HepG2 (cell line): ENCODE results near the gene WDR13. TPM values are rescaled to one million over a fixed set of nuclear protein-coding genes. Genes with fewer than 3 reads are reported as not detected.

Experiments
- ATAC-seq: fragments of 200-7000 bp; cut with Tn5 transposase; 3 replicates; pipeline ENCODE4 v1.9.1; 2020; ENCODE audit warnings: mild to moderate bottlenecking, moderate library complexity
- BruUV-seq: library from RNA; stranded (reverse); fragments of 400-500 nt; replicated peaks from 2 replicates; lab custom pipeline; 2021; lab: Mats Ljungman, UMichigan
- CTCF ChIA-PET: fragments of 300-600 bp; formaldehyde crosslinking; extraction: SDS; loops from one replicate; lab custom pipeline; 2021; ENCODE audit warnings: low total read pairs, inconsistent platforms, low intra/inter-chr PET ratio; lab: Yijun Ruan, JAX
- POLR2A ChIA-PET: fragments of 350-600 bp; sonication (Branson Sonifier 250); formaldehyde crosslinking; loops from one replicate; lab custom pipeline; 2020; ENCODE audit warnings: antibody characterized with exemption, inconsistent platforms; lab: Yijun Ruan, JAX
- DNase-seq: peaks from one replicate; pipeline ENCODE4 v3.0.0-alpha.2; 2015; ENCODE audit warnings: low spot score
- FAIRE-seq: peaks from 3 replicates; lab custom pipeline; 2011; peaks lifted over from hg19 to GRCh38; lab: Jason Lieb, UNC
- H2AFZ ChIP-seq: one replicate; pipeline ENCODE4 v1.6.1; 2011; ENCODE audit warnings: low read length, inconsistent platforms
- H3K27ac ChIP-seq: fragments of 300-600 bp; 3 replicates; pipeline ENCODE4 v1.8.0; 2011; ENCODE audit warnings: mixed run types, mild to moderate bottlenecking, mixed read lengths, low read length, inconsistent platforms; ENCODE audit not compliant: insufficient read depth; ENCODE audit errors: extremely low read length
- H3K27me3 ChIP-seq, 2 experiments: fragments of 200-600 bp in 1 of 2; 2 replicates in 1 of 2; 3 replicates in 1 of 2; pipeline versions ENCODE4 v1.6.0 to v1.8.0; 2011; ENCODE audit warnings: low read length in 2 of 2, mild to moderate bottlenecking in 2 of 2, moderate library complexity in 2 of 2, inconsistent platforms in 1 of 2; ENCODE audit not compliant: insufficient read depth in 2 of 2, control insufficient read depth in 1 of 2
- H3K36me3 ChIP-seq, 2 experiments: fragments of 200-600 bp in 1 of 2; replicated peaks in 1 of 2; 2 replicates in 1 of 2; 3 replicates in 1 of 2; pipeline versions ENCODE4 v1.5.1 to v1.8.0; 2011; ENCODE audit warnings: low read length in 2 of 2, inconsistent platforms in 1 of 2; ENCODE audit not compliant: insufficient read depth in 2 of 2, control insufficient read depth in 1 of 2
- H3K4me1 ChIP-seq: 2 replicates; pipeline ENCODE4 v1.5.1; 2012; ENCODE audit warnings: low read length, inconsistent platforms; ENCODE audit not compliant: insufficient read depth
- H3K4me2 ChIP-seq: 2 replicates; pipeline ENCODE4 v1.6.0; 2011; ENCODE audit warnings: low read depth, low read length, inconsistent platforms
- H3K4me3 ChIP-seq, 3 experiments: fragments of 200-600 bp in 1 of 3; sonication (generic), shearing (Covaris generic) in 1 of 3; replicated peaks in 1 of 3; 2 replicates each; pipeline ENCODE4 v1.5.1; 2011 to 2016; ENCODE audit warnings: low read length in 3 of 3, inconsistent platforms in 2 of 3, low read depth in 2 of 3, mild to moderate bottlenecking in 2 of 3, control low read depth in 1 of 3, mixed read lengths in 1 of 3; ENCODE audit not compliant: insufficient read depth in 1 of 3
- H3K79me2 ChIP-seq: one replicate; pipeline ENCODE4 v1.6.1; 2011; ENCODE audit warnings: low read length, inconsistent platforms; ENCODE audit not compliant: insufficient read depth
- H3K9ac ChIP-seq: 2 replicates; pipeline ENCODE4 v1.6.0; 2011; ENCODE audit warnings: mild to moderate bottlenecking, low read depth, low read length, inconsistent platforms; ENCODE audit not compliant: insufficient read depth
- H3K9me3 ChIP-seq: 2 replicates; pipeline ENCODE4 v1.5.1; 2012; ENCODE audit warnings: mild to moderate bottlenecking, low read length
- H4K20me1 ChIP-seq: 2 replicates; pipeline ENCODE4 v1.6.0; 2011; ENCODE audit warnings: inconsistent platforms, mild to moderate bottlenecking, low read length, moderate library complexity; ENCODE audit not compliant: insufficient read depth
- CEBPZ ChIP-seq: IDR thresholded peaks from 2 replicates; pipeline ENCODE4 v1.6.1; 2012; ENCODE audit warnings: low read length, improper control_type of control experiment
- KDM1A ChIP-seq: IDR thresholded peaks from 2 replicates; pipeline ENCODE4 v1.6.1; 2016; ENCODE audit warnings: missing compliant biosample characterization
- KMT2B ChIP-seq: IDR thresholded peaks from 2 replicates; pipeline ENCODE4 v1.6.1; 2016; ENCODE audit warnings: missing genetic modification reagents, missing compliant biosample characterization
- TAF1 ChIP-seq: sonication (generic); formaldehyde crosslinking; IDR thresholded peaks from 2 replicates; pipeline ENCODE4 v1.4.0; 2020; ENCODE audit warnings: missing genetic modification reagents
- ZFP36L2 ChIP-seq: sonication (generic); formaldehyde crosslinking; IDR thresholded peaks from 2 replicates; pipeline ENCODE4 v1.4.0; 2020; ENCODE audit warnings: missing genetic modification reagents
- ZMYM3 ChIP-seq: sonication (generic); formaldehyde crosslinking; IDR thresholded peaks from 2 replicates; pipeline ENCODE4 v1.5.1; 2020; ENCODE audit warnings: mild to moderate bottlenecking, missing genetic modification reagents
- WGBS: methylation state at CpG from one replicate; pipeline ENCODE4 v1.1.6; 2017; ENCODE audit warnings: low lambda C conversion rate; 5-methylcytosine and 5-hydroxymethylcytosine counted together
- in situ Hi-C: cut with HindIII; loops from 2 replicates; pipeline ENCODE4 v1.10.0; 2017; ENCODE audit warnings: low pct_unique_long_range_greater_than_20kb; ENCODE audit not compliant: extremely low pct_ligation_motif_present
- intact Hi-C: fragments of 100-400 bp; cut with micrococcal nuclease; formaldehyde crosslinking; loops from one replicate; pipeline ENCODE4 v1.10.0; 2022; ENCODE audit not compliant: unreplicated experiment
- polyA plus RNA-seq, 8 experiments: library from polyadenylated mRNA; depleted of rRNA in 3 of 8; stranded (reverse) in 7 of 8; unstranded in 1 of 8; fragments of >200 nt; fragmentation: Illumina TruSeq in 4 of 8; extraction: Trizol in 4 of 8; gene quantifications; 2 replicates each; pipeline versions ENCODE4 v1.2.1 to v1.2.3, GENCODE V29; 2011 to 2016; ENCODE audit warnings: low read depth in 4 of 8, missing spikeins in 1 of 8, mixed read lengths in 1 of 8; ENCODE audit not compliant: insufficient read depth in 1 of 8
- total RNA-seq, 5 experiments: library from RNA; depleted of rRNA; stranded (reverse); fragments of >200 nt; fragmentation: Illumina TruSeq; extraction: Trizol; gene quantifications; 2 replicates each; pipeline ENCODE4 v1.2.3, GENCODE V29; 2016; ENCODE audit warnings: low read depth in 1 of 5
- TF ChIP-seq, protein P1 (sequence below): sonication (generic); formaldehyde crosslinking; IDR thresholded peaks from 2 replicates; pipeline ENCODE4 v1.4.0; 2020; ENCODE audit warnings: missing genetic modification reagents
- TF ChIP-seq, protein P2 (sequence below): IDR thresholded peaks from 2 replicates; pipeline ENCODE4 v1.6.1; 2018; ENCODE audit warnings: missing genetic modification reagents
- TF ChIP-seq, protein P3 (sequence below): sonication (generic); formaldehyde crosslinking; IDR thresholded peaks from 2 replicates; pipeline ENCODE4 v1.5.1; 2020; ENCODE audit warnings: mild to moderate bottlenecking, missing genetic modification reagents, moderate library complexity

The WDR13 gene
- total and polyA plus RNA-seq, 2 of the 13 experiments (the other 11 are each of a cell fraction or from before 2014, with no cell fraction given), result 28.7 to 37.1 TPM

DNA sequence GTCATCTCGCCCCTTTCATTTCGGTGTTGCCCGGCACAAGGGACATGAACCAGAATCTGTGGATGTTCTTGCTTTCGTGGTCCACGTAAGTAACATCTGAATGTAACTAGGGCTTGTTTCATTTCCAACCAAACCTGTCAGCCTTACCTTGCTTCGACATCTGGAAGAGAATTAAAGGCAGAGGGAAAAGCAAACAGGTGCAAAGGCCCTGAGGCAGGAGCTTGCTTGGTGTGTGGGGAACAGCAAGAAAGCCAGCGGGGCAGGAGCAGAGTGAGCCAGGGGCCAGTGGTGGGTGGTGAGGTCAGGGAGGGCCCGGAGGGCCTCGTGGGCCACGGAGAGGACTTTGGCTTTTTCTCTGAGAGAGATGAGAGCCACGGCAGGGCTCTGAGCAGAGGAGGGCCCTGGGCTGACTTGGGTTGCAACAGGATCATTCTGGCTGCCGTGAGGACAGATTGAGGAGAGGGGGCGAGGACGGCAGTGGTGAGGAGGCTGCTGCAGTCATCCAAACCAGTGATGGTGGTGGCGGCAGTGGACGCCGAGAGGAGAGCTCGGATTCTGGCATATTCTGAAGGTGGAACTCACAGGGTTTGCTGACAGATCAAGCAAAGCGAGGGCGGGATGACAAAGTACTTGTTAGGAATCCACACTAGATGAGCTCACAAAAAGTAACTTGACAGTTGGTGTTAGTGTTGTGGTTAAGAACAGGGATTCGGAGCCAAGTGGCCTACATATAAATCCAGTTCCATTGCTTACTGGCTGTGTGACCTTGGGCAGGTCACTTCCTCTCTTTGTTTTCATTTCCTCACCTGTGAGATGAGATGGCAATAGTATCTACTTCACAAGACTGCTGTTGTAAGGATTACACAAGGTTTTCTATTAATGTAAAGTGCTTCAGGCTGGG, 6.8 kb upstream of the WDR13 start:
- Histone ChIP-seq H3K79me2 (no peaks in the 10 kb centered on the region), H3K36me3 (no peaks in the 10 kb centered on the region), H3K27me3 (no peaks in the 10 kb centered on the region), H4K20me1 (no peaks in the 10 kb centered on the region), H3K27ac (peak overlapping the region; percentile 43), H3K9me3 (no peaks in the 10 kb centered on the region), H2AFZ (no peak overlapping the region), H3K4me3 (no peak overlapping the region; a peak in 1 of 6 replicates), H3K9ac (peak overlapping the region; percentile 52), H3K4me1 (peaks cover 32% of the 10 kb centered on the region), H3K4me2 (peak overlapping the region; percentile 29)
- in situ Hi-C loops (no loop called here), intact Hi-C loops (no loop called here)
- 55% methylated on average over 15 of the region's 21 CpGs for WGBS
- peak; percentile 69 for ATAC-seq
- no peak for FAIRE-seq
- ChIA-PET CTCF (no interaction called here), POLR2A (interaction anchor here (1.2 to 1.9 kb wide), 3 partner anchors 12 to 16 kb away, joined by 6 to 8 read pairs (median 7); partner anchors contain the start of gene RBM3)
- peak; percentile 18 for DNase-seq
- TF ChIP-seq KMT2B (no peak), TAF1 (CRISPR knock-in tag) (0 out of 2 replicates have a peak, but pooled peaks have one; percentile 13), ZFP36L2 (CRISPR knock-in tag) (no peak), CEBPZ (no peak), ZMYM3 (CRISPR knock-in tag) (peak; percentile 83), KDM1A (CRISPR knock-in tag) (peak; percentile 49; the same call in 1 of the 2 replicates)
- TF ChIP-seq, protein P1, sequence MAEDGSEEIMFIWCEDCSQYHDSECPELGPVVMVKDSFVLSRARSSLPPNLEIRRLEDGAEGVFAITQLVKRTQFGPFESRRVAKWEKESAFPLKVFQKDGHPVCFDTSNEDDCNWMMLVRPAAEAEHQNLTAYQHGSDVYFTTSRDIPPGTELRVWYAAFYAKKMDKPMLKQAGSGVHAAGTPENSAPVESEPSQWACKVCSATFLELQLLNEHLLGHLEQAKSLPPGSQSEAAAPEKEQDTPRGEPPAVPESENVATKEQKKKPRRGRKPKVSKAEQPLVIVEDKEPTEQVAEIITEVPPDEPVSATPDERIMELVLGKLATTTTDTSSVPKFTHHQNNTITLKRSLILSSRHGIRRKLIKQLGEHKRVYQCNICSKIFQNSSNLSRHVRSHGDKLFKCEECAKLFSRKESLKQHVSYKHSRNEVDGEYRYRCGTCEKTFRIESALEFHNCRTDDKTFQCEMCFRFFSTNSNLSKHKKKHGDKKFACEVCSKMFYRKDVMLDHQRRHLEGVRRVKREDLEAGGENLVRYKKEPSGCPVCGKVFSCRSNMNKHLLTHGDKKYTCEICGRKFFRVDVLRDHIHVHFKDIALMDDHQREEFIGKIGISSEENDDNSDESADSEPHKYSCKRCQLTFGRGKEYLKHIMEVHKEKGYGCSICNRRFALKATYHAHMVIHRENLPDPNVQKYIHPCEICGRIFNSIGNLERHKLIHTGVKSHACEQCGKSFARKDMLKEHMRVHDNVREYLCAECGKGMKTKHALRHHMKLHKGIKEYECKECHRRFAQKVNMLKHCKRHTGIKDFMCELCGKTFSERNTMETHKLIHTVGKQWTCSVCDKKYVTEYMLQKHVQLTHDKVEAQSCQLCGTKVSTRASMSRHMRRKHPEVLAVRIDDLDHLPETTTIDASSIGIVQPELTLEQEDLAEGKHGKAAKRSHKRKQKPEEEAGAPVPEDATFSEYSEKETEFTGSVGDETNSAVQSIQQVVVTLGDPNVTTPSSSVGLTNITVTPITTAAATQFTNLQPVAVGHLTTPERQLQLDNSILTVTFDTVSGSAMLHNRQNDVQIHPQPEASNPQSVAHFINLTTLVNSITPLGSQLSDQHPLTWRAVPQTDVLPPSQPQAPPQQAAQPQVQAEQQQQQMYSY (CRISPR knock-in tag), result peak; percentile 82
- TF ChIP-seq, protein P2, sequence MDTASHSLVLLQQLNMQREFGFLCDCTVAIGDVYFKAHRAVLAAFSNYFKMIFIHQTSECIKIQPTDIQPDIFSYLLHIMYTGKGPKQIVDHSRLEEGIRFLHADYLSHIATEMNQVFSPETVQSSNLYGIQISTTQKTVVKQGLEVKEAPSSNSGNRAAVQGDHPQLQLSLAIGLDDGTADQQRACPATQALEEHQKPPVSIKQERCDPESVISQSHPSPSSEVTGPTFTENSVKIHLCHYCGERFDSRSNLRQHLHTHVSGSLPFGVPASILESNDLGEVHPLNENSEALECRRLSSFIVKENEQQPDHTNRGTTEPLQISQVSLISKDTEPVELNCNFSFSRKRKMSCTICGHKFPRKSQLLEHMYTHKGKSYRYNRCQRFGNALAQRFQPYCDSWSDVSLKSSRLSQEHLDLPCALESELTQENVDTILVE (CRISPR knock-in tag), result no peak
- TF ChIP-seq, protein P3, sequence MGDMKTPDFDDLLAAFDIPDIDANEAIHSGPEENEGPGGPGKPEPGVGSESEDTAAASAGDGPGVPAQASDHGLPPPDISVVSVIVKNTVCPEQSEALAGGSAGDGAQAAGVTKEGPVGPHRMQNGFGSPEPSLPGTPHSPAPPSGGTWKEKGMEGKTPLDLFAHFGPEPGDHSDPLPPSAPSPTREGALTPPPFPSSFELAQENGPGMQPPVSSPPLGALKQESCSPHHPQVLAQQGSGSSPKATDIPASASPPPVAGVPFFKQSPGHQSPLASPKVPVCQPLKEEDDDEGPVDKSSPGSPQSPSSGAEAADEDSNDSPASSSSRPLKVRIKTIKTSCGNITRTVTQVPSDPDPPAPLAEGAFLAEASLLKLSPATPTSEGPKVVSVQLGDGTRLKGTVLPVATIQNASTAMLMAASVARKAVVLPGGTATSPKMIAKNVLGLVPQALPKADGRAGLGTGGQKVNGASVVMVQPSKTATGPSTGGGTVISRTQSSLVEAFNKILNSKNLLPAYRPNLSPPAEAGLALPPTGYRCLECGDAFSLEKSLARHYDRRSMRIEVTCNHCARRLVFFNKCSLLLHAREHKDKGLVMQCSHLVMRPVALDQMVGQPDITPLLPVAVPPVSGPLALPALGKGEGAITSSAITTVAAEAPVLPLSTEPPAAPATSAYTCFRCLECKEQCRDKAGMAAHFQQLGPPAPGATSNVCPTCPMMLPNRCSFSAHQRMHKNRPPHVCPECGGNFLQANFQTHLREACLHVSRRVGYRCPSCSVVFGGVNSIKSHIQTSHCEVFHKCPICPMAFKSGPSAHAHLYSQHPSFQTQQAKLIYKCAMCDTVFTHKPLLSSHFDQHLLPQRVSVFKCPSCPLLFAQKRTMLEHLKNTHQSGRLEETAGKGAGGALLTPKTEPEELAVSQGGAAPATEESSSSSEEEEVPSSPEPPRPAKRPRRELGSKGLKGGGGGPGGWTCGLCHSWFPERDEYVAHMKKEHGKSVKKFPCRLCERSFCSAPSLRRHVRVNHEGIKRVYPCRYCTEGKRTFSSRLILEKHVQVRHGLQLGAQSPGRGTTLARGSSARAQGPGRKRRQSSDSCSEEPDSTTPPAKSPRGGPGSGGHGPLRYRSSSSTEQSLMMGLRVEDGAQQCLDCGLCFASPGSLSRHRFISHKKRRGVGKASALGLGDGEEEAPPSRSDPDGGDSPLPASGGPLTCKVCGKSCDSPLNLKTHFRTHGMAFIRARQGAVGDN (CRISPR knock-in tag), result peak; percentile 48
- BruUV-seq, result TSS peak; percentile 84
